ENCODE results near the gene INPP4A. TPM values are rescaled to one million over a fixed set of nuclear protein-coding genes. Genes with fewer than 3 reads are reported as not detected.

The INPP4A gene
- total and polyA plus RNA-seq, 9 of the 15 experiments (the other 6 are each of a cell fraction or from before 2014, with no cell fraction given), result 1.8 to 15.7 (median 8.3) TPM

DNA sequence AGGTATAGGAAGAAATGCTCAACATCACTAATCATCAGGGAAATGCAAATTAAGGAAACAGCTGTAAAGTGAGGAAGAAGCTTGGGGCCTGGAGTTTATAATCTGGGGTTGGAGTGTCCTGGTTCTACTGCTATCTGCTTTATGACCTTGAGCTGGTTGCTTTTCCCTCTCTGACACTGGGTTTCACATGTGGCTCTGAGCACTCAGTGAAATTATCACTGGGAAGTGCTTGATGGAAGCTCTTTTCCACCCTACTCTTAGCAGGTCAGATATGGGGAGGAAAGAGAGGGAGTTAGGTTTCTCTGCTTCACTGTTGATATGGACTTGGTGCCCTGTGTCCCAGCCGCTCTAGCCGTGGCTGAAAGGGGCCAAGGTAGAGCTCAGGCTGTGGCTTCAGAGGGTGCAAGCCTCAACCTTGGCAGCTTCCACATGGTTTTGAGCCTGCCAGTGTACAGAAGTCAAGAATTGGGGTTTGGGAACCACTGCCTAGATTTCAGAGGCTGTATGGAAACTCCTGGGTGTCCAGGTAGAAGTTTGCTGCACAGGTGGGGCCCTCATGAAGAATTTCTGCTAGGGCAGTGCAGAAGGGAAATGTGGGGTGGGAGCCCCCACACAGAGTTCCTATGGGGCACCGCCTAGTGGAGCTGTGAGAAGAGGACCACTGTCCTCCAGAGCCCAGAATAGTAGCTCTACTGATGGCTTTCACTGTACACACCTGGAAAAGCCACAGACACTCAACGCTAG lies 52.3 kb downstream of the INPP4A start (continued):
- TF ChIP-seq FOXJ3 (CRISPR knock-in tag; IDR thresholded peaks at IDR 0.05) (no peak), PTBP1 (IDR thresholded peaks at IDR 0.05; ENCODE audit: low read depth, low read length) (no peak), EP400 (IDR thresholded peaks at IDR 0.05) (no peak), ZNF232 (CRISPR knock-in tag; IDR thresholded peaks at IDR 0.05) (no peak), CBX3 (IDR thresholded peaks at IDR 0.05; ENCODE audit: borderline replicate concordance in 1 of 2, low read length in 2 of 2) (0 out of 3 replicates have a peak, but pooled peaks of 1 of the 2 experiments have one; percentile 51), ZNF785 (CRISPR knock-in tag; IDR thresholded peaks at IDR 0.05) (no peak)
- TF ChIP-seq, protein P1, sequence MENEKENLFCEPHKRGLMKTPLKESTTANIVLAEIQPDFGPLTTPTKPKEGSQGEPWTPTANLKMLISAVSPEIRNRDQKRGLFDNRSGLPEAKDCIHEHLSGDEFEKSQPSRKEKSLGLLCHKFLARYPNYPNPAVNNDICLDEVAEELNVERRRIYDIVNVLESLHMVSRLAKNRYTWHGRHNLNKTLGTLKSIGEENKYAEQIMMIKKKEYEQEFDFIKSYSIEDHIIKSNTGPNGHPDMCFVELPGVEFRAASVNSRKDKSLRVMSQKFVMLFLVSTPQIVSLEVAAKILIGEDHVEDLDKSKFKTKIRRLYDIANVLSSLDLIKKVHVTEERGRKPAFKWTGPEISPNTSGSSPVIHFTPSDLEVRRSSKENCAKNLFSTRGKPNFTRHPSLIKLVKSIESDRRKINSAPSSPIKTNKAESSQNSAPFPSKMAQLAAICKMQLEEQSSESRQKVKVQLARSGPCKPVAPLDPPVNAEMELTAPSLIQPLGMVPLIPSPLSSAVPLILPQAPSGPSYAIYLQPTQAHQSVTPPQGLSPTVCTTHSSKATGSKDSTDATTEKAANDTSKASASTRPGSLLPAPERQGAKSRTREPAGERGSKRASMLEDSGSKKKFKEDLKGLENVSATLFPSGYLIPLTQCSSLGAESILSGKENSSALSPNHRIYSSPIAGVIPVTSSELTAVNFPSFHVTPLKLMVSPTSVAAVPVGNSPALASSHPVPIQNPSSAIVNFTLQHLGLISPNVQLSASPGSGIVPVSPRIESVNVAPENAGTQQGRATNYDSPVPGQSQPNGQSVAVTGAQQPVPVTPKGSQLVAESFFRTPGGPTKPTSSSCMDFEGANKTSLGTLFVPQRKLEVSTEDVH (IDR thresholded peaks at IDR 0.05; ENCODE audit: low read depth, partially characterized antibody), result no peak
- TF ChIP-seq, protein P2, sequence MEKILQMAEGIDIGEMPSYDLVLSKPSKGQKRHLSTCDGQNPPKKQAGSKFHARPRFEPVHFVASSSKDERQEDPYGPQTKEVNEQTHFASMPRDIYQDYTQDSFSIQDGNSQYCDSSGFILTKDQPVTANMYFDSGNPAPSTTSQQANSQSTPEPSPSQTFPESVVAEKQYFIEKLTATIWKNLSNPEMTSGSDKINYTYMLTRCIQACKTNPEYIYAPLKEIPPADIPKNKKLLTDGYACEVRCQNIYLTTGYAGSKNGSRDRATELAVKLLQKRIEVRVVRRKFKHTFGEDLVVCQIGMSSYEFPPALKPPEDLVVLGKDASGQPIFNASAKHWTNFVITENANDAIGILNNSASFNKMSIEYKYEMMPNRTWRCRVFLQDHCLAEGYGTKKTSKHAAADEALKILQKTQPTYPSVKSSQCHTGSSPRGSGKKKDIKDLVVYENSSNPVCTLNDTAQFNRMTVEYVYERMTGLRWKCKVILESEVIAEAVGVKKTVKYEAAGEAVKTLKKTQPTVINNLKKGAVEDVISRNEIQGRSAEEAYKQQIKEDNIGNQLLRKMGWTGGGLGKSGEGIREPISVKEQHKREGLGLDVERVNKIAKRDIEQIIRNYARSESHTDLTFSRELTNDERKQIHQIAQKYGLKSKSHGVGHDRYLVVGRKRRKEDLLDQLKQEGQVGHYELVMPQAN (IDR thresholded peaks at IDR 0.05; ENCODE audit: borderline replicate concordance), result no peak
